GM12872 (cell line): ENCODE results near the gene SYTL2.

ENCODE experiments used
- CTCF ChIP-seq: IDR thresholded peaks from 3 replicates; pipeline ENCODE4 v1.5.1; 2011; ENCODE audit warnings: low read depth, mild to moderate bottlenecking, low read length, moderate library complexity; ENCODE audit not compliant: insufficient read depth

Gene SYTL2

GRCh38 chr11:85745626-85746025 lies 65.3 kb downstream of the SYTL2 start:
- TF ChIP-seq CTCF: no peak

GRCh38 chr11:85742873-85743275 lies 68.1 kb downstream of the SYTL2 start:
- TF ChIP-seq CTCF: no peak

GRCh38 chr11:85742348-85742747 lies 68.6 kb downstream of the SYTL2 start:
- no peak for TF ChIP-seq CTCF

GRCh38 chr11:85740481-85741400 lies 70.2 kb downstream of the SYTL2 start:
- no peak for TF ChIP-seq CTCF

- TF ChIP-seq CTCF: no peak
These were observed 73.2 kb downstream of the SYTL2 start for GRCh38 chr11:85737738-85738137.

GRCh38 chr11:85735876-85736460 lies 75.0 kb downstream of the SYTL2 start:
- no peak for TF ChIP-seq CTCF

- no peak for TF ChIP-seq CTCF
These were observed 78.0 kb downstream of the SYTL2 start for GRCh38 chr11:85732965-85733364.
